HepG2 (cell line): Measurements from ENCODE around the gene HSCB. TPM values are rescaled to one million over a fixed set of nuclear protein-coding genes. Genes with fewer than 3 reads are reported as not detected.

Source experiments
- HIVEP1 ChIP-seq: sonication (generic); formaldehyde crosslinking; IDR thresholded peaks from 2 replicates; pipeline ENCODE4 v1.4.0; 2020; ENCODE audit warnings: mild to moderate bottlenecking, missing genetic modification reagents
- KDM2A ChIP-seq: sonication (generic); formaldehyde crosslinking; IDR thresholded peaks from 2 replicates; pipeline ENCODE4 v1.4.0; 2020; ENCODE audit warnings: low read depth, missing genetic modification reagents, borderline replicate concordance
- MEIS2 ChIP-seq: sonication (generic); formaldehyde crosslinking; IDR thresholded peaks from 2 replicates; pipeline ENCODE4 v1.9.0; 2021; ENCODE audit warnings: mild to moderate bottlenecking, missing genetic modification reagents
- NR1H2 ChIP-seq: sonication (generic); formaldehyde crosslinking; IDR thresholded peaks from 2 replicates; pipeline ENCODE4 v1.8.1; 2022; ENCODE audit warnings: low read depth, missing genetic modification reagents, borderline replicate concordance
- POLR2A ChIP-seq, 2 experiments: IDR thresholded peaks; 2 replicates each; pipeline ENCODE4 v1.6.1; 2011; ENCODE audit warnings: low read depth in 2 of 2, low read length in 2 of 2, mild to moderate bottlenecking in 1 of 2, moderate library complexity in 1 of 2; ENCODE audit not compliant: insufficient read depth in 1 of 2
- RARA ChIP-seq: IDR thresholded peaks from 2 replicates; pipeline ENCODE4 v1.6.1; 2016; ENCODE audit warnings: missing genetic modification reagents, missing compliant biosample characterization
- SALL2 ChIP-seq: sonication (generic); formaldehyde crosslinking; IDR thresholded peaks from 2 replicates; pipeline ENCODE4 v1.8.1; 2023; ENCODE audit warnings: mild to moderate bottlenecking, missing genetic modification reagents, inconsistent platforms
- SSRP1 ChIP-seq: IDR thresholded peaks from 2 replicates; pipeline ENCODE4 v1.6.1; 2016; ENCODE audit warnings: control low read depth
- TAF1 ChIP-seq: sonication (generic); formaldehyde crosslinking; IDR thresholded peaks from 2 replicates; pipeline ENCODE4 v1.4.0; 2020; ENCODE audit warnings: missing genetic modification reagents
- ZFP90 ChIP-seq: sonication (generic); formaldehyde crosslinking; IDR thresholded peaks from 2 replicates; pipeline ENCODE4 v1.8.0; 2022; ENCODE audit warnings: missing genetic modification reagents, mild to moderate bottlenecking, inconsistent platforms, borderline replicate concordance
- ZNF207 ChIP-seq: fragments of 450-650 bp; IDR thresholded peaks from 2 replicates; pipeline ENCODE4 v1.6.1; 2016; ENCODE audit warnings: antibody characterized with exemption, borderline replicate concordance
- ZNF224 ChIP-seq: sonication (generic); formaldehyde crosslinking; IDR thresholded peaks from 2 replicates; pipeline ENCODE4 v1.5.0; 2020; ENCODE audit warnings: mild to moderate bottlenecking, missing genetic modification reagents
- ZNF263 ChIP-seq: sonication (generic); formaldehyde crosslinking; IDR thresholded peaks from 2 replicates; pipeline ENCODE4 v1.4.0; 2020; ENCODE audit warnings: missing genetic modification reagents
- ZNF382 ChIP-seq: sonication (generic); formaldehyde crosslinking; IDR thresholded peaks from 2 replicates; pipeline ENCODE4 v1.5.0; 2020; ENCODE audit warnings: missing genetic modification reagents, mild to moderate bottlenecking, borderline replicate concordance
- ZNF451 ChIP-seq: sonication (generic); formaldehyde crosslinking; IDR thresholded peaks from 2 replicates; pipeline ENCODE4 v1.5.0; 2020; ENCODE audit warnings: mild to moderate bottlenecking, missing genetic modification reagents
- ZNF530 ChIP-seq: sonication (generic); formaldehyde crosslinking; IDR thresholded peaks from 2 replicates; pipeline ENCODE4 v1.5.0; 2020; ENCODE audit warnings: low read depth, mild to moderate bottlenecking, missing genetic modification reagents
- ZNF569 ChIP-seq: sonication (generic); formaldehyde crosslinking; IDR thresholded peaks from 2 replicates; pipeline ENCODE4 v1.5.0; 2020; ENCODE audit warnings: mild to moderate bottlenecking, missing genetic modification reagents, moderate library complexity, borderline replicate concordance
- ZNF607 ChIP-seq: sonication (generic); formaldehyde crosslinking; IDR thresholded peaks from 2 replicates; pipeline ENCODE4 v1.5.1; 2020; ENCODE audit warnings: missing genetic modification reagents, mild to moderate bottlenecking, borderline replicate concordance
- ZNF7 ChIP-seq: IDR thresholded peaks from 2 replicates; pipeline ENCODE4 v1.6.1; 2016; ENCODE audit warnings: missing biosample characterization, missing genetic modification reagents
- polyA plus RNA-seq, 8 experiments: library from polyadenylated mRNA; depleted of rRNA in 3 of 8; stranded (reverse) in 7 of 8; unstranded in 1 of 8; fragments of >200 nt; fragmentation: Illumina TruSeq in 4 of 8; extraction: Trizol in 4 of 8; gene quantifications; 2 replicates each; pipeline versions ENCODE4 v1.2.1 to v1.2.3, GENCODE V29; 2011 to 2016; ENCODE audit warnings: low read depth in 4 of 8, missing spikeins in 1 of 8, mixed read lengths in 1 of 8; ENCODE audit not compliant: insufficient read depth in 1 of 8
- total RNA-seq, 5 experiments: library from RNA; depleted of rRNA; stranded (reverse); fragments of >200 nt; fragmentation: Illumina TruSeq; extraction: Trizol; gene quantifications; 2 replicates each; pipeline ENCODE4 v1.2.3, GENCODE V29; 2016; ENCODE audit warnings: low read depth in 1 of 5
- TF ChIP-seq, protein P1 (sequence below): sonication (generic); formaldehyde crosslinking; IDR thresholded peaks from 2 replicates; pipeline ENCODE4 v1.4.0; 2020; ENCODE audit warnings: missing genetic modification reagents, borderline replicate concordance
- TF ChIP-seq, protein P2 (sequence below): fragments of 450-650 bp; IDR thresholded peaks from 2 replicates; pipeline ENCODE4 v1.6.1; 2016
- TF ChIP-seq, protein P3 (sequence below): sonication (generic); formaldehyde crosslinking; IDR thresholded peaks from 2 replicates; pipeline ENCODE4 v1.5.1; 2020; ENCODE audit warnings: mild to moderate bottlenecking, moderate library complexity, missing genetic modification reagents

HSCB gene
- total and polyA plus RNA-seq, 2 of the 13 experiments (the other 11 are each of a cell fraction or from before 2014, with no cell fraction given): 15.4 to 20.9 TPM

DNA sequence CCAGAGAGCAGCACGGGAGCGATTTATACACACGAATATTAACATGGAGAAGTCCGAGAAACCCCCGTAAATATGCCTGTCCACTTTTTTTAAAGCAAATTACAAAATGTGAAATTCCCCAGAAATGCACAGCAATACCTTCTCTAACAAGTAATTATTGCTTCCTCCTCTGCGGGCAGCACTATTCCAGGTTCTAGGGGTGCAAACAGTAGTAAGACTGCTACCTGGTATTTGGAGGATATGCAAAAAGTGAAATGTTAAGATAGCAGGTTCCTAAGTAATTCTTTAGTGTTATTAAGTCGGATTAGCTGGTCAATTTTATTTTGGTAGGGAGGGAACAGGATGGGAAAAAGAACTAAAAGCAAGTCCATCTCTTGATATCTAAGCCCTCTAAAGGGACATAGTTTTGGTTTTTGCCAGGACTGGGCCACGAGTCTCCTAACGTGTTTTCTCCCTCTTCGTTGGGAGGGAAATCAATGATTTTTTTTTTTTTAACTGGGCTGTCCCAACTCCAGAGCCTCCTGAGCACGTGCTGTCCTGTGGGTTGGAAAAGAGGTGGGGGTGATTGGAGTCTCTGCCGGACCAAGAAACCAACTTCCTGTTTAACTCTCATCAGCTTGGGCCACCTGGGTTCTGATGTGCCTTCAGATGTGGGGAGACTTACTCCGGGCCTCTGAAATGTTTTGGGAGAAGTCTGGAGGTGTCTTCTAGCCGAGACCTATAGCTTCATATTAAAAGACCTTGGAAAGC, 60.2 kb downstream of the HSCB start (continued):
- TF ChIP-seq, protein P1, sequence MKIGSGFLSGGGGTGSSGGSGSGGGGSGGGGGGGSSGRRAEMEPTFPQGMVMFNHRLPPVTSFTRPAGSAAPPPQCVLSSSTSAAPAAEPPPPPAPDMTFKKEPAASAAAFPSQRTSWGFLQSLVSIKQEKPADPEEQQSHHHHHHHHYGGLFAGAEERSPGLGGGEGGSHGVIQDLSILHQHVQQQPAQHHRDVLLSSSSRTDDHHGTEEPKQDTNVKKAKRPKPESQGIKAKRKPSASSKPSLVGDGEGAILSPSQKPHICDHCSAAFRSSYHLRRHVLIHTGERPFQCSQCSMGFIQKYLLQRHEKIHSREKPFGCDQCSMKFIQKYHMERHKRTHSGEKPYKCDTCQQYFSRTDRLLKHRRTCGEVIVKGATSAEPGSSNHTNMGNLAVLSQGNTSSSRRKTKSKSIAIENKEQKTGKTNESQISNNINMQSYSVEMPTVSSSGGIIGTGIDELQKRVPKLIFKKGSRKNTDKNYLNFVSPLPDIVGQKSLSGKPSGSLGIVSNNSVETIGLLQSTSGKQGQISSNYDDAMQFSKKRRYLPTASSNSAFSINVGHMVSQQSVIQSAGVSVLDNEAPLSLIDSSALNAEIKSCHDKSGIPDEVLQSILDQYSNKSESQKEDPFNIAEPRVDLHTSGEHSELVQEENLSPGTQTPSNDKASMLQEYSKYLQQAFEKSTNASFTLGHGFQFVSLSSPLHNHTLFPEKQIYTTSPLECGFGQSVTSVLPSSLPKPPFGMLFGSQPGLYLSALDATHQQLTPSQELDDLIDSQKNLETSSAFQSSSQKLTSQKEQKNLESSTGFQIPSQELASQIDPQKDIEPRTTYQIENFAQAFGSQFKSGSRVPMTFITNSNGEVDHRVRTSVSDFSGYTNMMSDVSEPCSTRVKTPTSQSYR (CRISPR knock-in tag): peak; percentile 40; the same call in 1 of the 2 replicates
- TF ChIP-seq NR1H2 (CRISPR knock-in tag) (0 out of 2 replicates have a peak, but pooled peaks have one; percentile 33), ZNF207 (no peak), ZNF382 (CRISPR knock-in tag) (no peak), ZNF607 (CRISPR knock-in tag) (peak; percentile 36; the same call in 1 of the 2 replicates), ZNF569 (CRISPR knock-in tag) (no peak), ZNF451 (no peak), ZNF263 (CRISPR knock-in tag) (no peak), SALL2 (CRISPR knock-in tag) (0 out of 2 replicates have a peak, but pooled peaks have one; percentile 57), POLR2A (IDR thresholded peaks at IDR 0.05; ENCODE audit: insufficient read depth in 1 of 2, low read depth in 2 of 2, low read length in 2 of 2) (peak; percentile 51 to 65; a peak in 3 of 4 replicates), RARA (CRISPR knock-in tag) (peak; percentile 56; the same call in 1 of the 2 replicates), HIVEP1 (peak; percentile 38; the same call in 1 of the 2 replicates), ZNF7 (no peak), TAF1 (peak; percentile 53), ZNF224 (CRISPR knock-in tag) (no peak), ZNF530 (CRISPR knock-in tag) (no peak), ZFP90 (0 out of 2 replicates have a peak, but pooled peaks have one; percentile 50), KDM2A (CRISPR knock-in tag) (0 out of 2 replicates have a peak, but pooled peaks have one; percentile 38), MEIS2 (CRISPR knock-in tag) (no peak; the same call in 1 of the 2 replicates), SSRP1 (CRISPR knock-in tag) (no peak)
- TF ChIP-seq, protein P2, sequence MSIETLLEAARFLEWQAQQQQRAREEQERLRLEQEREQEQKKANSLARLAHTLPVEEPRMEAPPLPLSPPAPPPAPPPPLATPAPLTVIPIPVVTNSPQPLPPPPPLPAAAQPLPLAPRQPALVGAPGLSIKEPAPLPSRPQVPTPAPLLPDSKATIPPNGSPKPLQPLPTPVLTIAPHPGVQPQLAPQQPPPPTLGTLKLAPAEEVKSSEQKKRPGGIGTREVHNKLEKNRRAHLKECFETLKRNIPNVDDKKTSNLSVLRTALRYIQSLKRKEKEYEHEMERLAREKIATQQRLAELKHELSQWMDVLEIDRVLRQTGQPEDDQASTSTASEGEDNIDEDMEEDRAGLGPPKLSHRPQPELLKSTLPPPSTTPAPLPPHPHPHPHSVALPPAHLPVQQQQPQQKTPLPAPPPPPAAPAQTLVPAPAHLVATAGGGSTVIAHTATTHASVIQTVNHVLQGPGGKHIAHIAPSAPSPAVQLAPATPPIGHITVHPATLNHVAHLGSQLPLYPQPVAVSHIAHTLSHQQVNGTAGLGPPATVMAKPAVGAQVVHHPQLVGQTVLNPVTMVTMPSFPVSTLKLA: peak; percentile 66
- TF ChIP-seq, protein P3, sequence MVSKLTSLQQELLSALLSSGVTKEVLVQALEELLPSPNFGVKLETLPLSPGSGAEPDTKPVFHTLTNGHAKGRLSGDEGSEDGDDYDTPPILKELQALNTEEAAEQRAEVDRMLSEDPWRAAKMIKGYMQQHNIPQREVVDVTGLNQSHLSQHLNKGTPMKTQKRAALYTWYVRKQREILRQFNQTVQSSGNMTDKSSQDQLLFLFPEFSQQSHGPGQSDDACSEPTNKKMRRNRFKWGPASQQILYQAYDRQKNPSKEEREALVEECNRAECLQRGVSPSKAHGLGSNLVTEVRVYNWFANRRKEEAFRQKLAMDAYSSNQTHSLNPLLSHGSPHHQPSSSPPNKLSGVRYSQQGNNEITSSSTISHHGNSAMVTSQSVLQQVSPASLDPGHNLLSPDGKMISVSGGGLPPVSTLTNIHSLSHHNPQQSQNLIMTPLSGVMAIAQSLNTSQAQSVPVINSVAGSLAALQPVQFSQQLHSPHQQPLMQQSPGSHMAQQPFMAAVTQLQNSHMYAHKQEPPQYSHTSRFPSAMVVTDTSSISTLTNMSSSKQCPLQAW (CRISPR knock-in tag): peak; percentile 49; the same call in 1 of the 2 replicates
